Measurements from ENCODE around the gene PLCB4. TPM values are rescaled to one million over a fixed set of nuclear protein-coding genes. Genes with fewer than 3 reads are reported as not detected.

The PLCB4 gene
- total RNA-seq, 1 experiment from 2014 or later = 10.1 TPM

DNA sequence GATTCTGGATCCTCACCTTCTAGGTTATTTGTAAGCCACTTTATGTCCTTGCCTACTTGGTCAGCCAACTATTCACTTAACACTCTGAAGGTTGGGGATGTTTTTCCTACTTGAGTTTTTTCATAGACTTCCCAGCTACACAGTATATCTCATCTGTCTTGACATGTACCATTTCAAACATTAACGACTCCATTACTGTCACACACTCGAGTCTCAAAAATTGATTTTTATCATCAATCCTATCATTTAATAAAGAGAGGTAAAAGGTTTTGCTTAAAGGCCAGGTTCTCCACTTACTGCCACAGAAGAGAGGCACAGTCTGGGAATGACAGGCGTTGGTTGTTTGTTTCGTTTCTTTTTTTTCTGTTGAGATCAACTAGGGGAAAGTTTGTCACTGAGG lies 407.3 kb downstream of the PLCB4 start:
- H3K27ac Mint-ChIP-seq = no peak overlapping the region

More for the DNA sequence above, 407.3 kb downstream of the PLCB4 start:
- Histone ChIP-seq H2AFZ (ENCODE audit: low read length) (no peak overlapping the region), H3K9me3 (ENCODE audit: control insufficient read depth, low read depth, low read length) (no peaks in the 10 kb centered on the region), H3K4me1 (ENCODE audit: insufficient read depth, low read length) (no peaks in the 10 kb centered on the region), H2BK20ac (ENCODE audit: low read depth, low read length, poor library complexity, severe bottlenecking) (no peak overlapping the region), H4K91ac (ENCODE audit: insufficient read length, low read depth, low read length) (no peak overlapping the region), H3T11ph (ENCODE audit: low read length) (no peak overlapping the region), H2BK120ac (ENCODE audit: low read depth, low read length, poor library complexity, severe bottlenecking) (no peak overlapping the region), H4K8ac (replicated peaks; ENCODE audit: insufficient read length, low read depth, low read length) (no peak overlapping the region), H2BK15ac (ENCODE audit: low read depth, low read length) (no peak overlapping the region), H3K27me3 (ENCODE audit: insufficient read depth, low read length) (no peaks in the 10 kb centered on the region), H3K23me2 (ENCODE audit: insufficient read length, low read depth, low read length, poor library complexity, severe bottlenecking) (no peaks in the 10 kb centered on the region), H2BK5ac (ENCODE audit: insufficient read length, low read length) (no peak overlapping the region), H4K5ac (ENCODE audit: insufficient read length, low read depth, low read length) (no peak overlapping the region), H3K56ac (ENCODE audit: insufficient read length, low read depth, low read length) (no peak overlapping the region), H4K20me1 (ENCODE audit: control insufficient read depth, insufficient read depth, insufficient read length) (no peaks in the 10 kb centered on the region), H3K18ac (ENCODE audit: insufficient read length, low read depth, low read length) (no peak overlapping the region), H3K9ac (ENCODE audit: extremely low read depth, insufficient read length, low read length) (no peak overlapping the region), H3K27ac (ENCODE audit: insufficient read length, low read depth, low read length) (no peak overlapping the region), H2BK12ac (ENCODE audit: insufficient read length, low read depth, low read length) (no peak overlapping the region), H2AK5ac (ENCODE audit: insufficient read length, low read length) (no peak overlapping the region), H3K79me2 (ENCODE audit: insufficient read depth, low read length) (no peaks in the 10 kb centered on the region), H3K4ac (ENCODE audit: low read depth, low read length) (no peak overlapping the region), H3K14ac (ENCODE audit: insufficient read depth, low read length) (no peak overlapping the region), H3K79me1 (ENCODE audit: insufficient read depth, low read depth, low read length, poor library complexity, severe bottlenecking) (no peaks in the 10 kb centered on the region), H3K4me2 (ENCODE audit: insufficient read depth, insufficient read length, low read length) (no peak overlapping the region), H3K23ac (ENCODE audit: insufficient read length, low read depth, low read length) (no peak overlapping the region)
- no peaks in the 10 kb centered on the region for H3K4me1 Mint-ChIP-seq
- WGBS (ENCODE audit: extremely low coverage, insufficient read length, low lambda C conversion rate) = no CpG with 5 or more reads among the region's 4 CpGs
- no peaks in the 10 kb centered on the region for H3K27me3 Mint-ChIP-seq (ENCODE audit: low read depth)
- H3K4me3 Mint-ChIP-seq = no peak overlapping the region
- TF ChIP-seq, protein P1, sequence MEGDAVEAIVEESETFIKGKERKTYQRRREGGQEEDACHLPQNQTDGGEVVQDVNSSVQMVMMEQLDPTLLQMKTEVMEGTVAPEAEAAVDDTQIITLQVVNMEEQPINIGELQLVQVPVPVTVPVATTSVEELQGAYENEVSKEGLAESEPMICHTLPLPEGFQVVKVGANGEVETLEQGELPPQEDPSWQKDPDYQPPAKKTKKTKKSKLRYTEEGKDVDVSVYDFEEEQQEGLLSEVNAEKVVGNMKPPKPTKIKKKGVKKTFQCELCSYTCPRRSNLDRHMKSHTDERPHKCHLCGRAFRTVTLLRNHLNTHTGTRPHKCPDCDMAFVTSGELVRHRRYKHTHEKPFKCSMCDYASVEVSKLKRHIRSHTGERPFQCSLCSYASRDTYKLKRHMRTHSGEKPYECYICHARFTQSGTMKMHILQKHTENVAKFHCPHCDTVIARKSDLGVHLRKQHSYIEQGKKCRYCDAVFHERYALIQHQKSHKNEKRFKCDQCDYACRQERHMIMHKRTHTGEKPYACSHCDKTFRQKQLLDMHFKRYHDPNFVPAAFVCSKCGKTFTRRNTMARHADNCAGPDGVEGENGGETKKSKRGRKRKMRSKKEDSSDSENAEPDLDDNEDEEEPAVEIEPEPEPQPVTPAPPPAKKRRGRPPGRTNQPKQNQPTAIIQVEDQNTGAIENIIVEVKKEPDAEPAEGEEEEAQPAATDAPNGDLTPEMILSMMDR (conservative IDR thresholded peaks at IDR 0.05) = no peak
- H3K9me3 Mint-ChIP-seq = no peaks in the 10 kb centered on the region
- no peaks in the 10 kb centered on the region for H3K36me3 Mint-ChIP-seq (ENCODE audit: insufficient read depth in 1 of 3, low read depth in 3 of 3)
- no peak for DNase-seq
